Endodermal cell (in vitro differentiated cells): ENCODE results near the gene SERPINE3. TPM values are rescaled to one million over a fixed set of nuclear protein-coding genes. Genes with fewer than 3 reads are reported as not detected.
A peak's percentile ranks its signal among the peaks of the same experiment; 100 is the strongest.

Source experiments
- DNase-seq: peaks from one replicate; pipeline ENCODE4 v3.0.0-alpha.2; 2017
- H3K27ac ChIP-seq: 2 replicates; pipeline ENCODE4 v1.5.1; 2013; ENCODE audit warnings: mild to moderate bottlenecking, low read depth, low read length, moderate library complexity
- H3K27me3 ChIP-seq: 2 replicates; pipeline ENCODE4 v1.6.1; 2013; ENCODE audit warnings: mild to moderate bottlenecking, low read length, moderate library complexity; ENCODE audit not compliant: insufficient read depth, control insufficient read depth, poor library complexity, severe bottlenecking
- H3K36me3 ChIP-seq: 2 replicates; pipeline ENCODE4 v1.7.0; 2013; ENCODE audit warnings: mild to moderate bottlenecking, low read length, moderate library complexity; ENCODE audit not compliant: control insufficient read depth, insufficient read depth
- H3K4me1 ChIP-seq: one replicate; pipeline ENCODE4 v1.7.0; 2013; ENCODE audit warnings: low read length; ENCODE audit not compliant: control insufficient read depth, insufficient read depth
- H3K4me3 ChIP-seq: 2 replicates; pipeline ENCODE4 v1.5.1; 2013; ENCODE audit warnings: mild to moderate bottlenecking, low read length, moderate library complexity
- H3K9ac ChIP-seq: 2 replicates; pipeline ENCODE4 v1.6.1; 2013; ENCODE audit warnings: mild to moderate bottlenecking, low read length, moderate library complexity; ENCODE audit not compliant: poor library complexity, severe bottlenecking; ENCODE audit errors: extremely low read depth
- H3K9me3 ChIP-seq: 2 replicates; pipeline ENCODE4 v1.6.1; 2013; ENCODE audit warnings: mild to moderate bottlenecking, low read length, moderate library complexity; ENCODE audit not compliant: control insufficient read depth
- H3K27ac Mint-ChIP-seq: 2 replicates; pipeline ENCODE4 v1.8.0; 2020; ENCODE audit warnings: mixed read lengths
- H3K27me3 Mint-ChIP-seq: 2 replicates; pipeline ENCODE4 v1.8.0; 2021; ENCODE audit warnings: mild to moderate bottlenecking, mixed read lengths; ENCODE audit not compliant: insufficient read depth
- H3K36me3 Mint-ChIP-seq: 2 replicates; pipeline ENCODE4 v1.8.0; 2020; ENCODE audit warnings: low read depth, mixed read lengths
- H3K4me1 Mint-ChIP-seq: 2 replicates; pipeline ENCODE4 v1.8.0; 2020; ENCODE audit warnings: mixed read lengths
- H3K4me3 Mint-ChIP-seq: 2 replicates; pipeline ENCODE4 v1.8.0; 2020; ENCODE audit warnings: mild to moderate bottlenecking, moderate library complexity, mixed read lengths
- H3K9me3 Mint-ChIP-seq: 2 replicates; pipeline ENCODE4 v1.8.0; 2020; ENCODE audit warnings: mild to moderate bottlenecking, mixed read lengths
- WGBS, 2 experiments: methylation state at CpG; one replicate each; pipeline versions ENCODE4 v1.1.5 to v1.1.7; 2013; ENCODE audit warnings: missing lambda C conversion rate in 2 of 2, mixed read lengths in 1 of 2; ENCODE audit not compliant: insufficient coverage in 1 of 2, insufficient read length in 1 of 2; 5-methylcytosine and 5-hydroxymethylcytosine counted together
- total RNA-seq, 2 donors: library from RNA; stranded (reverse); fragmentation: NEBNext Ultra II Directional in 1 of 2; extraction: Animal tissue kit (Norgen Biotek cat#: 25700) in 1 of 2; gene quantifications; 2 replicates in 1 of 2; 3 replicates in 1 of 2; pipeline ENCODE4 v1.2.1, GENCODE V29; 2021
- TF ChIP-seq, protein P1 (sequence below): fragments of 200-600 bp; sonication (generic); conservative IDR thresholded peaks from 2 replicates; pipeline ENCODE4 v1.5.0; 2021; ENCODE audit warnings: antibody characterized with exemption, mild to moderate bottlenecking

SERPINE3 gene
- total RNA-seq, 2 donors from 2014 or later = 0.89 TPM; not detected in 1

DNA sequence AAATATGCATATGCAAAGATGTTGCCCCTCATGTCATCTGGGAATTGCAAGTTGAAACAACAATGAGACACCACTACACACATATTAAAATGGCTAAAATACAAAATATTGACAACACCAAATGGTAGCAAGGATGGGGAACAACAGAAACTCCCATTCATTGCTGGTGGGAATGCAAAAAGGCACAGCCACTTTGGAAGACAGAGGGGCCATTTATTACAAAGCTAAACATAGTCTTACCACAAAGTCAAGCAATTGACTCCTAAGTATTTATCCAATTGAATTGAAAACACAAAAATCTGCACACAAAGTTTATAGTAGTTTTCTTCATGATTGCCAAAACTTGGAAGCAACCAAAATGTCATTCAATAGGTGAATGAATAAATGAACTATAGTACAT lies 6.1 kb upstream of the SERPINE3 start:
- no peaks in the 10 kb centered on the region for H3K36me3 ChIP-seq
- Mint-ChIP-seq H3K27me3 (peaks cover 6% of the 10 kb centered on the region), H3K36me3 (no peaks in the 10 kb centered on the region), H3K27ac (no peak overlapping the region), H3K4me1 (peaks cover 4% of the 10 kb centered on the region), H3K4me3 (no peak overlapping the region), H3K9me3 (no peaks in the 10 kb centered on the region)
- no peak for DNase-seq
- no peak overlapping the region for H3K27ac ChIP-seq
- H3K9me3 ChIP-seq = no peaks in the 10 kb centered on the region
- no peaks in the 10 kb centered on the region for H3K27me3 ChIP-seq
- H3K4me3 ChIP-seq = no peak overlapping the region
- TF ChIP-seq, protein P1, sequence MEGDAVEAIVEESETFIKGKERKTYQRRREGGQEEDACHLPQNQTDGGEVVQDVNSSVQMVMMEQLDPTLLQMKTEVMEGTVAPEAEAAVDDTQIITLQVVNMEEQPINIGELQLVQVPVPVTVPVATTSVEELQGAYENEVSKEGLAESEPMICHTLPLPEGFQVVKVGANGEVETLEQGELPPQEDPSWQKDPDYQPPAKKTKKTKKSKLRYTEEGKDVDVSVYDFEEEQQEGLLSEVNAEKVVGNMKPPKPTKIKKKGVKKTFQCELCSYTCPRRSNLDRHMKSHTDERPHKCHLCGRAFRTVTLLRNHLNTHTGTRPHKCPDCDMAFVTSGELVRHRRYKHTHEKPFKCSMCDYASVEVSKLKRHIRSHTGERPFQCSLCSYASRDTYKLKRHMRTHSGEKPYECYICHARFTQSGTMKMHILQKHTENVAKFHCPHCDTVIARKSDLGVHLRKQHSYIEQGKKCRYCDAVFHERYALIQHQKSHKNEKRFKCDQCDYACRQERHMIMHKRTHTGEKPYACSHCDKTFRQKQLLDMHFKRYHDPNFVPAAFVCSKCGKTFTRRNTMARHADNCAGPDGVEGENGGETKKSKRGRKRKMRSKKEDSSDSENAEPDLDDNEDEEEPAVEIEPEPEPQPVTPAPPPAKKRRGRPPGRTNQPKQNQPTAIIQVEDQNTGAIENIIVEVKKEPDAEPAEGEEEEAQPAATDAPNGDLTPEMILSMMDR = no peak
- H3K4me1 ChIP-seq = no peaks in the 10 kb centered on the region
- H3K9ac ChIP-seq = no peak overlapping the region

DNA sequence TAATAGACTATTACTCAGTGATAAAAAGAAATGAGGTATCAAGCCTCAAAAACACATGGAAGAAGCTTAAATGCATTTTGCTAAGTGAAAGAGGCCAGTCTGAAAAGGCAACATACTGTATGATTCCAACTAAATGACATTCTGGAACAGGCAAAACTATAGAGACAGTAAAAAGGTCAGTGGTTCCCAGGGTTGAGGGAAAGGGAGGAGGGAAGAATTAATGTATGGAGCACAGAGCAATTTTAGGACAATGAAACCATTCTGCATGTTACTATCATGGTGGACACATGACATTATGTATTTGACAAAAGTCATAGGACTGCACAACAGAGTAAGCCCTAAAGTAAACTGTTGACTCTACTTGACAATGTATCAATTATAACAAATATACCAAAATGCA lies 5.7 kb upstream of the SERPINE3 start:
- H3K27me3 ChIP-seq = no peaks in the 10 kb centered on the region
- DNase-seq = no peak
- no peak overlapping the region for H3K9ac ChIP-seq
- H3K9me3 Mint-ChIP-seq = no peaks in the 10 kb centered on the region
- no peak overlapping the region for H3K4me3 ChIP-seq
- no peaks in the 10 kb centered on the region for H3K36me3 Mint-ChIP-seq
- no peaks in the 10 kb centered on the region for H3K36me3 ChIP-seq
- no peak overlapping the region for H3K4me3 Mint-ChIP-seq
- H3K4me1 ChIP-seq = no peaks in the 10 kb centered on the region
- no peaks in the 10 kb centered on the region for H3K9me3 ChIP-seq
- TF ChIP-seq, protein P1 = no peak
- H3K27ac ChIP-seq = no peak overlapping the region
- H3K27me3 Mint-ChIP-seq = peaks cover 6% of the 10 kb centered on the region
- H3K27ac Mint-ChIP-seq = no peak overlapping the region
- H3K4me1 Mint-ChIP-seq = peaks cover 4% of the 10 kb centered on the region

DNA sequence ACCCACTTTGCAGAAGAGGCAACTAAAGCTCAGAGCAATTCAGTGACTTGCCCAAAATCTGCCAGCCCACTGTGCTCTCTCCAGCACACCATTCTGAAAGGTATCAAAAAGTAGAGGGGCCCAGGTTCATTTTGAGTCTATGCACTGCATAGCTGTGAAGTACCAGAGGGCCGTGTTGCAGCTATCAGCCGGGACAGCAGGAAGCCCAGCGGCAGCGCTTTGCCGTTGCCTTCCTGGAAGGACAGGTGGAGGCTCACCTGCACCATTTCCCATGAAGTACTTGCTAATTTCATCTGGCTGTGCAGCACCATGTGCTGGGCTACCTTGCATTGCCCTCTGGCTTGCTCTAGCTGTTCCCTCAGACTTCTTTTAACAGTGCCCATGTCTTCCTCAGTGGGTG lies 2.7 kb upstream of the SERPINE3 start:
- Histone ChIP-seq H3K9ac (no peak overlapping the region), H3K27ac (no peak overlapping the region), H3K9me3 (no peaks in the 10 kb centered on the region), H3K27me3 (no peaks in the 10 kb centered on the region), H3K4me1 (no peaks in the 10 kb centered on the region), H3K4me3 (no peak overlapping the region), H3K36me3 (no peaks in the 10 kb centered on the region)
- WGBS, 2 experiments = 89 to 91% methylated on average over 5 of the region's 5 CpGs
- no peaks in the 10 kb centered on the region for H3K27me3 Mint-ChIP-seq
- H3K36me3 Mint-ChIP-seq = no peaks in the 10 kb centered on the region
- H3K9me3 Mint-ChIP-seq = no peaks in the 10 kb centered on the region
- DNase-seq = peak; percentile 55
- H3K4me3 Mint-ChIP-seq = no peak overlapping the region
- peaks cover 4% of the 10 kb centered on the region for H3K4me1 Mint-ChIP-seq
- no peak overlapping the region for H3K27ac Mint-ChIP-seq
- TF ChIP-seq, protein P1 = no peak
